ENCODE data around the gene NUBP2.

Gene NUBP2

DNA sequence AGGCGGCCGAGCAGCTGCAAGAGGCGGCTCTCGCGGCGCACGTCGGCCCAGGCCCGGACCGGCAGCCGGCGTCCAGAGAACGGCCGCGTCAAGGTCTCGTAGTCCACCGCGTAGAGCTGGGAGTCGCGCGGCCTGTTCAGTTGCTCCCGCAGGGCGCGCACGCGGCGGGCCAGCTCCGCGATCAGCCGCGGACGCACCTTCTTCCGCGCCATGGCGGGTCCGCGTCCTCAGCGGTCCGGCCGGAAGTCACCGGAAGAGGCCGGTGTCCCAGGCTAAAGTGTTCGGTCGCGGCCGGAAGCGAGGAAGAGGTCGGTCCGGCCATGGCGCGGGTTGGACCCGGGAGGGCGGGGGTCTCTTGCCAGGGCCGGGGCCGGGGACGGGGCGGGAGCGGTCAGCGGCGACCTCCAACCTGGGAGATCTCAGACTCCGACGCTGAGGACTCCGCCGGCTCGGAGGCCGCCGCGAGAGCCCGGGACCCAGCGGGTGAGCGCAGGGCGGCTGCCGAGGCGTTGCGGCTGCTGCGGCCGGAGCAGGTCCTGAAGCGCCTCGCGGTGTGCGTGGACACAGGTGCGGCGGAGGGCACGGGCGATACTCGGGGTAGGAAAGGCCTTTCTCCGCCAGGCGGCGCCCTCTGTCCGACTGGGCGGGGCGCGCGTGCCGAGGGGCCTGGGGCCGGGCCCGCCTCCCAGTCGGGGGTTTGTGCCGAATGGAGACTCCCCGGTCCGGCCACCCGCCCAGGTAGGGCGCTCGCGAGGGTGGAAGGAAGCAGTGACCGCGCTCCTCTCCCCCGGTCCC is 9.7 kb upstream of the NUBP2 start, which contains the start of gene MRPS34:
TSS of gene MRPS34 (minus strand) at position 227 of the 795 bp plus-strand sequence. CDS start at position 212, 15 bp downstream.
- DNase-seq: peak; percentile 53

DNA sequence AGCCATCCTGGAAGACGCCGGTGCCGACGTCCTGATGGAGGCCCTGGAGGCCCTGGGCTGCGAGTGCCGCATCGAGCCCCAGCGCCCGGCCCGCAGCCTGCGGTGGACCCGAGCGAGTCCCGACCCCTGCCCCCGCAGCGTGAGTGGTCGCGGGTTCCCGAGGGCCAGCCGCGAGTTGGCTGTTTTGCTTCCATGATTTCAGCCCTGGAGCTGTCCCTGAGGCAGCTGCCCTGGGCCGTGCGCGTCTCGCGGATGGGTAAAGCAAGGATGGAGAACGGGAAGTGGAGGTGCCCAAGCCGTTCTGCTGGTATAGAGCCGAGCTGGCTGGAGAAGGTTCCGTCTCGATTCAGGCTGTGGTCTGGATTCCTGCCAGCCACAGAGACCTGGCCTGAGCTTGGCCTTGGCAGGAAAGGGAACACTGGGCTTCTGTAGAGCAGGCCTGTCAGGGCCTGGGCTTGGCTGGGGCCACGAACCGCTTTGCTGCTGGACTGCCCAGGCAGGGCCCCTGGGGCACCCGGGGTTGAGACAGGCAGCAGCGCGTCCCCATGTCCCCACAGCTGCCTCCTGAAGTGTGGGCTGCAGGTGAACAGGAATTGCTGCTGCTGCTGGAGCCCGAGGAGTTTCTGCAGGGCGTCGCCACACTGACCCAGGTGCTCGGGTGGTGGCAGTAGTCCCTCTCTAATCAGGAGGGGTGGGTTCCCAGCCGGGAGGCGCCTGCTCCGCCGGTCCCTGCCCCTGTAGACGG is 8.9 kb upstream of the NUBP2 start:
- DNase-seq: no peak

DNA sequence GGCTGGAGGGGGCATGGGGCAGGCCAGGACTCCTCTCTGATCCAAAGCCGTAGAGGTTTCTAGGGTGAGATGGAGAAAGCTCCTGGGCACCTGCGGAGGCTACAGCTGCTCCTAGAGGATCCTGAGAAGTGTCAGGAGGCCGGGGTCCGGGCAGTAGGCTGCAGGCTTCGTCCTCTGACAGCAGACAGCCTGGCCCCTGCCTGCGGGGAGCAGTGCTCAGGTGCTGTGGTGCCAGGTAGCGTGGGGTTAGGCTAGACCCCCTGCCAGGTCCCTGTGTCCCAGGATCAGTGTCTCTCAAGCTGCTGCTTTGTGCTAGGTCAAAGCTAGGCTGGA is 8.3 kb upstream of the NUBP2 start:
- DNase-seq: no peak

DNA sequence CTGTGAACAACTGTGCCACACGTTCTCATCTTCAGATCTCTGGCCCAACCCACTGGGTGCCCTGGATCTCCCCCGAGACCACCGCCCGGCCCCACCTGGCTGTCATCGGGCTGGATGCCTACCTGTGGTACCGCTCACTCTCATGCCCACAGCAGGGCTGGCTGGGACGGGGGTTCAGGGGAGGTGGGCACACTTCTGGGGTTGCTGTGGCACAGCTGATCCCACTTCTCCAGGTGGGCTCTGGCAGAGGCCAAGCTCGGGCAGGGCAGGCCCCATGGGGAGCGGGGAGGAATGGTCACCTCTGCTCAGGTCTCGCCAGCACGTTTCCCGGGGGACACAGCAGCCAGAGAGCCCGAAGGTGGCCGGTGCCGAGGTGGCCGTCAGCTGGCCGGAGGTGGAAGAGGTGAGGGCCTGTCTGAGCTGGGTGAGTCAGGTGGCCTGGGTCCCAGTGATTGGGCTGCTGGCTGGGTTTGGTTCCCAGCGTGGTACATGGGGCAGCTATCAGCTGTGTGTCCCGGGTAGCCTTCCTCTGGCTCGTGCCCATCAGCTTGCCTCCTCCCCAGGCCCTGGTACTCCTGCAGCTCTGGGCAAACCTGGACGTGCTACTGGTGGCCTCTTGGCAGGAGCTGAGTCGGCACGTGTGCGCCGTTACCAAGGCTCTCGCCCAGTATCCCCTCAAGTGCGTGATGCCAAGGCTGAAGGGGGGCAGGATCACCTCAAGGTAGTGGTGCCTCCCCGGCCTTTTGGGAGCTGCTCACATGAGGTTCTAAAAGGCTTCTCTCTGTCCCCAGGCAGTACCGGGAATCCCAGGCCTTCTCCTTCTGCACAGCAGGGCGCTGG is 7.5 kb upstream of the NUBP2 start:
- DNase-seq: no peak

DNA sequence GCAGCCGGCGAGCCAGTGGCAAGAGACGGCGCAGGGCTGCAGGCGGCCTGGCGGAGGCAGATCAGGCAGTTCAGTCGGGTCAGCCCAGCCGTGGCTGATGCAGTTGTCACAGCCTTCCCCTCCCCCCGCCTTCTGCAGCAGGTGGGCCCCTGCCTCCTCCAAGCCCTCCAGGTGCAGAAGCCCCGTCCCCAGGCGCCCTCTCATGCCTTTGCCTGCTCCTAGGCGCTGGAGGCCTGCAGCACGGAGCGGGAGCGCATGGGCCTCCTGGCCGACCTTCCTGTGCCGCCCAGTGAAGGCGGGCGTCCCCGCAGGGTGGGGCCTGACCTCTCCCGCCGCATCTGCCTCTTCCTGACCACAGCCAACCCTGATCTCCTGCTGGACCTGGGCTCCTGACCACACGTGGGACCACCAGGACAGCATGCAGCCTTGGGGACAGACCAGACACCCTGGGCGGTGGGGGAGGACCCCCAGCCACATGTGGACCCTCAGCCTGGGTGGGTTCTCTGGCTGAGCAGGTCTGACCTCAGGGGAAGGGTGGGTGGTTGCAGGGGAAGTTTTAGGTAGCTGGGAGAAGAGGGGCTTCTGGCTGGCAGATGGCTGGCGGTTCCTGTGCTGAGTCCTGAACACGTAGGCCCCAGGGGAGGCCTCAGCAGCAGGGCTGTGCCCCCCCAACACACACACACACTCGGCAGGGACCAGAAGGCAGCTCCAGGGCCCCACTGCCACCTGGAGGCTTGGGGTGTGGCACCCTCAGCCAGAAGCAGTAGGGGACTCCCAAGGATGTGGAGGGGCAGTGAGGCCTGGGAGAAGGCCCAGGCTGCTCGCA is 6.7 kb upstream of the NUBP2 start:
- no peak for DNase-seq

GRCh38 chr16:1776672-1776955 is 6.1 kb upstream of the NUBP2 start:
- DNase-seq: no peak

- no peak for DNase-seq
Measured at GRCh38 chr16:1776991-1777374, 5.8 kb upstream of the NUBP2 start.

- DNase-seq: no peak
Measured at GRCh38 chr16:1777375-1778199, 5.2 kb upstream of the NUBP2 start.

DNA sequence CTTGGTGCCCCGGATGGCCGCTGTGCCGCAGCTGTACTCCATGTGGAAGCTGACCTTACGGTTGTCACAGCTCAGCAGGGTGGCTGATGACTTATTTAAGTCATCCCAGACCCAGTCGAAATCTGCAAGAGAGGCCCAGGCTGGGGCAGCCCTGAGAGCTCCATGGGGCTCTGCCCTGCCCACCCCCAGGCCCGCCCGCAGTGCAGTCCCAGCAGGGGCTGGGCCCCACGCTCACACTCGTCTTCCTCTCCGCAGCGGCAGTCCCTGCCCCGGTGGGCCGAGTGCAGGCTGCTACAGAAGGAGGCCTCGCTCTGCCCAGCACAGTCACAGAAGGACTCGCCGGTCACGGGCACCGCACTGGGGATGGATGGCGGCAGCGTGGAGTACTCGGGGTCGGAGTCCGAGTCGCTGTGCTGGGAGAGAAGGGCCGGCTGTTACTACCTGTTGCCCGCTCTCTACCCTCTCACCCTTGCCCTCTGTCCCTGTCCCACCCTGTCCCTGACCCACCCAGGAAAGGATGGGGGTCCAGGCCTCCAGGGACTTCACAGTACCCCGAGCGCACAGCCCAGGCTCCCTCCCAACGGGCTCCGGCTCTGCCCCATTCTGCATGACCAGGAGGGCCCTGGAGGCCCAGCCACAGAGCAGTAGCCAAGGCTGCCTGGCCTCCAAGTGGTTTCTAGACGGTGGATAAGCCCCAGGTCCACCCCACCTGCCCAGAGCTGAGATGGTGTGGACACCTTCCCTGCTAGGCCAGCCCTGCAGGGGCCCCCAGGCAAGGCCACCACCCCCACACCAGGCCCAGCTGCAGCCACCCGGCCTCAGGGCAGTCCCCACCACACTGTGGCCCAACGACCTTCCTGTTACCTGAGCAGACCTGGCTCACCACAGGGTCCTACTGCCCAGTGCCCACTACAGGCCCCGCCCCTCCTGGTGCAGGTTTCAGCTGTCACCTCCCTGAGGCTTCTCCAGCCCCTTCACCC is 4.3 kb upstream of the NUBP2 start:
- DNase-seq: no peak

GRCh38 chr16:1779234-1779701 is 3.5 kb upstream of the NUBP2 start:
- no peak for DNase-seq

DNA sequence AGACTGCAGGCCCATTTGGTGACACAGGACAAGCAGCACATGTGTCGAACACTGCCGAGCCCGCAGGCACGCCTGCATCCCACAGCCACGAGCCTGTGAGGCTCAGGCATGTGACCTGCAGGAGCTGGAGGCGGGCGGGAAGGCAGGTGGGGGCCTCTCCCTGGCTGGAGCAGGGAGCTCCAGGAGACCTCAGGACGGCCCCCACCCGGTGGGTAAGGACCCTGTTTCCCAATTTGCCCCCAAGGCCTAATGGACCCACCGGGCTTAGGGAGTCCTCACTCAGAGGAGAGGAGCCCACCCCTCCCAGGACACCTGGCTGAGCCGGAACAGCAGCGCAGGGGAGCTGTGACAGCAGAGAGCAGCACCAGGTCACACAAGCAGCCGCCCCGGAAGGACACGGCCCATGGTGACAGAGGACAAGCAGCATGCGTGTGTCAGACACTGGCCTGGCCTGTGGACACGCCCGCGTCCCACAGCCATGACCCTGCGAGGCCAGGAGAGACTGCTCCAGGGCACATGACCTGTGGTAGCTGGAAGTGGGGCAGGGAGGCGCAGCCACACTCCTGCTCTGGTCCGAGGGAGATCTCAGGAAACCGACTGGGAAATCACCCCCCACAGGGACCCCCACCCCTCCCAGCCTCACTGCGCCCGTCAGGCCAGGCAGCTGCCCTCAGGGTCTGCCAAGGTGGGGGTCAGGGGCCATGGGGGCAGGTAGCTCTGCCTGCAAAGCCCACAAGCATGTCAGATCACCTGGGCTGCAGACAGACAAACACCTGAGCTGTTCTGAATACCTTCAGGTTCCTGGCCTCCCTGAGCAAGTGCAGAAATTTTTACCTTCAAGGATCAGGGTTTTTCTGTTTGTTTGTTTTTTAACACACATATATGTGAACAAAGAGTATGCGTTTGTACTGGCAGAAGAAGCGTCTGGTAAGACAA is 2.8 kb upstream of the NUBP2 start:
- DNase-seq: no peak

- DNase-seq: no peak
Measured at GRCh38 chr16:1780677-1781072, 2.1 kb upstream of the NUBP2 start.

GRCh38 chr16:1781254-1781653 is 1.5 kb upstream of the NUBP2 start:
- DNase-seq: no peak

- no peak for DNase-seq
Measured at GRCh38 chr16:1781758-1782407, 877 bp upstream of the NUBP2 start.

GRCh38 chr16:1784977-1785845 is 2.5 kb downstream of the NUBP2 start:
- no peak for DNase-seq

- DNase-seq: no peak
Measured at GRCh38 chr16:1785846-1786170, 3.0 kb downstream of the NUBP2 start.

- DNase-seq: no peak
Measured at GRCh38 chr16:1786242-1787055, 3.7 kb downstream of the NUBP2 start.

All from NCI-H510A (cell line).